GM12878 (cell line): ENCODE results near the gene MCM3. TPM values are rescaled to one million over a fixed set of nuclear protein-coding genes. Genes with fewer than 3 reads are reported as not detected.

Source experiments
- ATAC-seq: fragments of 200-7000 bp; cut with Tn5 transposase; 3 replicates; pipeline ENCODE4 v1.9.1; 2020; ENCODE audit warnings: mild to moderate bottlenecking, moderate library complexity
- Bru-seq: library from RNA; stranded (reverse); fragments of 400-500 nt; gene quantifications from one replicate; lab custom pipeline; 2021; lab: Mats Ljungman, UMichigan
- BruChase-seq, 2 experiments: library from RNA; stranded (reverse); fragments of 400-500 nt; gene quantifications; one replicate each; lab custom pipeline; 2021; lab: Mats Ljungman, UMichigan
- BruUV-seq: library from RNA; stranded (reverse); fragments of 400-500 nt; replicated peaks from 2 replicates; lab custom pipeline; 2021; lab: Mats Ljungman, UMichigan
- CTCF ChIA-PET: fragments of 300-600 bp; sonication (Branson Sonifier 250); formaldehyde crosslinking; extraction: SDS; loops from one replicate; lab custom pipeline; 2021; ENCODE audit warnings: inconsistent platforms; lab: Yijun Ruan, JAX
- POLR2A ChIA-PET: fragments of 350-600 bp; formaldehyde crosslinking; extraction: SDS; loops from one replicate; lab custom pipeline; 2021; ENCODE audit warnings: inconsistent platforms; lab: Charles Lee
- RAD21 ChIA-PET: fragments of 300-600 bp; sonication (Branson Sonifier 250); formaldehyde crosslinking; loops from one replicate; lab custom pipeline; 2023; ENCODE audit warnings: antibody characterized with exemption; ENCODE audit not compliant: unreplicated experiment; lab: Charles Lee
- SMC1A ChIA-PET: fragments of 300-600 bp; sonication (Branson Sonifier 250); formaldehyde crosslinking; loops from one replicate; lab custom pipeline; 2023; ENCODE audit not compliant: unreplicated experiment, uncharacterized antibody; lab: Charles Lee
- DNase-seq: peaks from one replicate; pipeline ENCODE4 v3.0.0-alpha.2; 2011; ENCODE audit warnings: low read depth, low spot score
- FAIRE-seq: peaks from 3 replicates; lab custom pipeline; 2011; peaks lifted over from hg19 to GRCh38; lab: Jason Lieb, UNC
- H2AFZ ChIP-seq: 2 replicates; pipeline ENCODE4 v1.6.0; 2011; ENCODE audit warnings: low read depth, low read length, control low read depth; ENCODE audit not compliant: control insufficient read depth
- H3K27ac ChIP-seq: 2 replicates; pipeline ENCODE4 v1.5.1; 2011; ENCODE audit warnings: control low read depth; ENCODE audit not compliant: control insufficient read depth, insufficient read depth
- H3K27me3 ChIP-seq, 2 experiments: replicated peaks in 1 of 2; 2 replicates each; pipeline versions ENCODE4 v1.6.0 to v1.6.1; 2011; ENCODE audit warnings: low read length in 1 of 2; ENCODE audit not compliant: control insufficient read depth in 2 of 2, insufficient read depth in 2 of 2
- H3K36me3 ChIP-seq, 2 experiments: 2 replicates each; pipeline ENCODE4 v1.5.1; 2011; ENCODE audit warnings: low read length in 1 of 2; ENCODE audit not compliant: control insufficient read depth in 2 of 2, insufficient read depth in 2 of 2
- H3K4me1 ChIP-seq: 2 replicates; pipeline ENCODE4 v1.6.1; 2011; ENCODE audit warnings: mild to moderate bottlenecking, low read length, moderate library complexity, mixed read lengths; ENCODE audit not compliant: control insufficient read depth, insufficient read depth
- H3K4me2 ChIP-seq: 2 replicates; pipeline ENCODE4 v1.6.0; 2011; ENCODE audit warnings: control low read depth; ENCODE audit not compliant: control insufficient read depth, insufficient read depth
- H3K4me3 ChIP-seq: fragments of 200-600 bp; sonication (generic); 2 replicates; pipeline ENCODE4 v1.5.1; 2016
- H3K79me2 ChIP-seq: 2 replicates; pipeline ENCODE4 v1.6.0; 2011; ENCODE audit warnings: low read length; ENCODE audit not compliant: control insufficient read depth, insufficient read depth
- H3K9ac ChIP-seq: 2 replicates; pipeline ENCODE4 v1.8.0; 2011; ENCODE audit warnings: low read length, control low read depth, mixed read lengths; ENCODE audit not compliant: control insufficient read depth, insufficient read depth
- H3K9me3 ChIP-seq: replicated peaks from 3 replicates; pipeline ENCODE4 v1.5.1; 2011; ENCODE audit warnings: mild to moderate bottlenecking, low read length; ENCODE audit not compliant: control insufficient read depth, insufficient read depth
- H4K20me1 ChIP-seq: 2 replicates; pipeline ENCODE4 v1.6.0; 2011; ENCODE audit not compliant: control insufficient read depth, insufficient read depth
- IKZF1 ChIP-seq: fragments of 450-650 bp; conservative IDR thresholded peaks from 2 replicates; pipeline ENCODE4 v1.6.1; 2017; ENCODE audit warnings: antibody characterized with exemption, mild to moderate bottlenecking
- KLF5 ChIP-seq: fragments of 450-650 bp; IDR thresholded peaks from 2 replicates; pipeline ENCODE4 v1.6.1; 2014; ENCODE audit warnings: mild to moderate bottlenecking; ENCODE audit not compliant: partially characterized antibody
- SMARCA5 ChIP-seq: fragments of 450-650 bp; IDR thresholded peaks from 2 replicates; pipeline ENCODE4 v1.6.1; 2017; ENCODE audit warnings: mild to moderate bottlenecking
- WGBS: methylation state at CpG from one replicate; pipeline ENCODE4 v1.1.6; 2016; ENCODE audit warnings: low lambda C conversion rate; ENCODE audit not compliant: insufficient replicate concordance, insufficient coverage; ENCODE audit errors: missing lambda C conversion rate; 5-methylcytosine and 5-hydroxymethylcytosine counted together
- in situ Hi-C: fragments of 300-500 bp; cut with MboI; formaldehyde crosslinking; loops from 9 replicates; pipeline ENCODE4 v1.14.3; 2018; ENCODE audit warnings: mixed read lengths
- intact Hi-C: fragments of 100-400 bp; cut with micrococcal nuclease; formaldehyde crosslinking; loops from one replicate; pipeline ENCODE4 v1.14.2; 2022; ENCODE audit not compliant: unreplicated experiment
- long read RNA-seq, 2 experiments: library from polyadenylated mRNA; unstranded; transcript quantifications; one replicate each; pipeline ENCODE4 v2.0.0, GENCODE V29; 2019 to 2020
- polyA minus RNA-seq, 3 experiments: library from RNA; depleted of rRNA, polyadenylated mRNA; stranded (reverse); fragments of >200 nt; gene quantifications; 2 replicates each; pipeline ENCODE4 v1.2.3, GENCODE V29; 2011
- polyA plus RNA-seq, 11 experiments: library from polyadenylated mRNA; depleted of rRNA in 4 of 11; unstranded in 6 of 11; stranded (reverse) in 5 of 11; fragments of >200 nt; fragmentation: Nextera tagmentation in 4 of 11; fragmentation: Illumina TruSeq in 1 of 11; extraction: Ambion mirVana in 4 of 11; extraction: Trizol in 1 of 11; gene quantifications; 1 replicate in 1 of 11; 2 replicates in 10 of 11; pipeline versions ENCODE4 v1.2.1 to v1.2.3, GENCODE V29; 2011 to 2016; ENCODE audit warnings: inconsistent platforms in 2 of 11, missing spikeins in 2 of 11, low read depth in 1 of 11
- total RNA-seq, 4 experiments: library from RNA; depleted of rRNA in 3 of 4; stranded (reverse); fragments of >200 nt in 3 of 4; fragmentation: Illumina TruSeq in 1 of 4; extraction: Trizol in 1 of 4; gene quantifications; 2 replicates each; pipeline versions ENCODE4 v1.2.1 to v1.2.3, GENCODE V29; 2013 to 2021
- TF ChIP-seq, protein P1 (sequence below): fragments of 450-650 bp; IDR thresholded peaks from 2 replicates; pipeline ENCODE4 v1.6.1; 2017; ENCODE audit warnings: mild to moderate bottlenecking, moderate library complexity
- TF ChIP-seq, protein P2 (sequence below): IDR thresholded peaks from 2 replicates; pipeline ENCODE4 v1.6.1; 2011; ENCODE audit warnings: low read depth, mild to moderate bottlenecking, low read length, moderate library complexity, borderline replicate concordance; ENCODE audit errors: extremely low read depth
- TF ChIP-seq, protein P3 (sequence below): fragments of 450-650 bp; IDR thresholded peaks from 2 replicates; pipeline ENCODE4 v1.6.1; 2017; ENCODE audit warnings: borderline replicate concordance
- TF ChIP-seq, protein P4 (sequence below): IDR thresholded peaks from 2 replicates; pipeline ENCODE4 v1.6.1; 2011; ENCODE audit warnings: mild to moderate bottlenecking, low read depth, low read length, moderate library complexity; ENCODE audit not compliant: insufficient replicate concordance

MCM3 gene
- 215 and 230 TPM in 2 replicates for total RNA-seq (2013; cell fraction: nucleolus; rRNA removed)
- 209 and 224 TPM in 2 replicates for total RNA-seq (2014; rRNA removed)
- total RNA-seq (2014; rRNA removed; fragmentation: Illumina TruSeq; extraction: Trizol), result 214 and 231 TPM in 2 replicates
- 185 and 191 TPM in 2 replicates for total RNA-seq (2021)
- 72.1 TPM for polyA plus RNA-seq (2011; ENCODE audit: low read depth)
- 208 and 265 TPM in 2 replicates for polyA plus RNA-seq (2011; rRNA removed)
- polyA plus RNA-seq (2011; cell fraction: cytosol; rRNA removed), result 235 and 264 TPM in 2 replicates
- polyA plus RNA-seq (2011; cell fraction: nucleus; rRNA removed), result 373 and 400 TPM in 2 replicates
- polyA plus RNA-seq (2012), result 83.8 and 87.9 TPM in 2 replicates
- polyA plus RNA-seq (2014; fragmentation: Illumina TruSeq; extraction: Trizol), result 232 TPM in 2 replicates
- polyA plus RNA-seq (2014; fragmentation: Nextera tagmentation; extraction: Ambion mirVana), result 10 to 100 TPM; 74.1 to 96.3 TPM
- polyA plus RNA-seq (2014; rRNA removed), result 195 and 202 TPM in 2 replicates
- polyA plus RNA-seq (2016; fragmentation: Nextera tagmentation; extraction: Ambion mirVana), result 100 to 1,000 TPM; 220 to 227 TPM
- 363 and 370 TPM in 2 replicates for polyA minus RNA-seq (2011; rRNA and poly(A)+ RNA removed)
- 110 and 126 TPM in 2 replicates for polyA minus RNA-seq (2011; cell fraction: cytosol; rRNA and poly(A)+ RNA removed)
- 182 and 265 TPM in 2 replicates for polyA minus RNA-seq (2011; cell fraction: nucleus; rRNA and poly(A)+ RNA removed)
- Bru-seq, nascent RNA, result percentile 91 among the genes with signal in this experiment
- percentile 92 among the genes with signal in this experiment for BruChase-seq, experiment 1, labeled RNA remaining after a 6-hour chase
- percentile 91 among the genes with signal in this experiment for BruChase-seq, experiment 2, labeled RNA remaining after a 2-hour chase
- long read RNA-seq, experiment 1, transcript MCM3-201 (17 exons, 3,083 nt), result major isoform, 194 of 263 reads
- long read RNA-seq, experiment 1, partial matches to known transcripts, result 31 of 263 reads
- long read RNA-seq, experiment 1, other reads (novel, unspliced or antisense), result 37 of 263 reads
- long read RNA-seq, experiment 2, transcript MCM3-201 (17 exons, 3,083 nt), result major isoform, 1,607 of 2,065 reads
- long read RNA-seq, experiment 2, transcript MCM3-202 (16 exons, 2,523 nt), result minor isoform, 10 of 2,065 reads
- long read RNA-seq, experiment 2, partial matches to known transcripts, result 245 of 2,065 reads
- long read RNA-seq, experiment 2, other reads (novel, unspliced or antisense), result 202 of 2,065 reads

DNA sequence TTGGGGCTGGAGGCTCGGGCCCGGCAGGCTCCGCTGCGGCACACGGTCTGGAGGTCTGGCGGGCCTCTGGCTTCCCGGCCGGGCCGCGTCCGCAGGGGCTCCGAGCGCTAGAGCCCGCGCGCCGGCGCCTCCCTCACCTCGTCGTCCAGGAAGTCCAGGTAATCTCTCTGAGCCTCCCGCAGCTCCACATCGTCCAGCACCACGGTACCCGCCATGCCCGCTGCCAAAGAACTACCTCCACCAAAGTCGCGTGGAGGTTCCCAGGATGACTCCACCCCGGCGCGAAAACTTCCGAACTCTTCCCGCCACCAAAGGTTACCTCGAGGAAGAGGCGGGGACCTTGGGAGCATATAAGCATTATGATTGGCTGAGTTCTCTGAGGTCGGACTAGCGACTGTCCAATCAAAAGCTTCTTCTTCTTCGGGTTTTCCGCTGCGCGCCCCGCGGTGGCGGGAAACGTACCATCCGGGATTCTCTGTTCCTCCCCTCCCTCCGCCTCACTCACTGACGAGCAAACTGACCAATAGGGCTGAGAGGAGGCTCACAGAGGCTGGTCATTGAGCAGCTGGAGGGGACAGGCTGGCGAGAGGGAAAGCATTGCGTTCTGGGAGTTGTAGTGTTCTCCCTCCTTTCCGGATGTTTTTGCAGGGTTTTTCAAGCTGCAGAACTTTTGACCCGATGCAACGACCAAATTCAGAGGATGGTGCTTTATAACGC lies at the start of gene MCM3:
Gene MCM3 (minus strand): TSS at position 283 of the 717 bp plus-strand sequence. CDS start 68 bp downstream, at position 215.
- POLR2A ChIA-PET, result interaction anchor here (0.6 to 5.5 kb wide), 20 partner anchors 9 to 1075 kb away, joined by 3 to 79 read pairs (median 5); partner anchors contain the start of genes EFHC1 and PAQR8
- peaks cover 8% of the 10 kb centered on the region; the same call in 1 of the 2 replicates for H3K4me1 ChIP-seq
- peak; percentile 88 for TF ChIP-seq IKZF1
- TF ChIP-seq, protein P1, sequence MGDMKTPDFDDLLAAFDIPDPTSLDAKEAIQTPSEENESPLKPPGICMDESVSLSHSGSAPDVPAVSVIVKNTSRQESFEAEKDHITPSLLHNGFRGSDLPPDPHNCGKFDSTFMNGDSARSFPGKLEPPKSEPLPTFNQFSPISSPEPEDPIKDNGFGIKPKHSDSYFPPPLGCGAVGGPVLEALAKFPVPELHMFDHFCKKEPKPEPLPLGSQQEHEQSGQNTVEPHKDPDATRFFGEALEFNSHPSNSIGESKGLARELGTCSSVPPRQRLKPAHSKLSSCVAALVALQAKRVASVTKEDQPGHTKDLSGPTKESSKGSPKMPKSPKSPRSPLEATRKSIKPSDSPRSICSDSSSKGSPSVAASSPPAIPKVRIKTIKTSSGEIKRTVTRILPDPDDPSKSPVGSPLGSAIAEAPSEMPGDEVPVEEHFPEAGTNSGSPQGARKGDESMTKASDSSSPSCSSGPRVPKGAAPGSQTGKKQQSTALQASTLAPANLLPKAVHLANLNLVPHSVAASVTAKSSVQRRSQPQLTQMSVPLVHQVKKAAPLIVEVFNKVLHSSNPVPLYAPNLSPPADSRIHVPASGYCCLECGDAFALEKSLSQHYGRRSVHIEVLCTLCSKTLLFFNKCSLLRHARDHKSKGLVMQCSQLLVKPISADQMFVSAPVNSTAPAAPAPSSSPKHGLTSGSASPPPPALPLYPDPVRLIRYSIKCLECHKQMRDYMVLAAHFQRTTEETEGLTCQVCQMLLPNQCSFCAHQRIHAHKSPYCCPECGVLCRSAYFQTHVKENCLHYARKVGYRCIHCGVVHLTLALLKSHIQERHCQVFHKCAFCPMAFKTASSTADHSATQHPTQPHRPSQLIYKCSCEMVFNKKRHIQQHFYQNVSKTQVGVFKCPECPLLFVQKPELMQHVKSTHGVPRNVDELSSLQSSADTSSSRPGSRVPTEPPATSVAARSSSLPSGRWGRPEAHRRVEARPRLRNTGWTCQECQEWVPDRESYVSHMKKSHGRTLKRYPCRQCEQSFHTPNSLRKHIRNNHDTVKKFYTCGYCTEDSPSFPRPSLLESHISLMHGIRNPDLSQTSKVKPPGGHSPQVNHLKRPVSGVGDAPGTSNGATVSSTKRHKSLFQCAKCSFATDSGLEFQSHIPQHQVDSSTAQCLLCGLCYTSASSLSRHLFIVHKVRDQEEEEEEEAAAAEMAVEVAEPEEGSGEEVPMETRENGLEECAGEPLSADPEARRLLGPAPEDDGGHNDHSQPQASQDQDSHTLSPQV, result no peak
- 0 out of 2 replicates have a peak, but pooled peaks have one; percentile 59 for TF ChIP-seq SMARCA5
- TF ChIP-seq KLF5, result peak; percentile 25
- TF ChIP-seq, protein P2, sequence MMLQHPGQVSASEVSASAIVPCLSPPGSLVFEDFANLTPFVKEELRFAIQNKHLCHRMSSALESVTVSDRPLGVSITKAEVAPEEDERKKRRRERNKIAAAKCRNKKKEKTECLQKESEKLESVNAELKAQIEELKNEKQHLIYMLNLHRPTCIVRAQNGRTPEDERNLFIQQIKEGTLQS, result no peak
- TF ChIP-seq, protein P3, sequence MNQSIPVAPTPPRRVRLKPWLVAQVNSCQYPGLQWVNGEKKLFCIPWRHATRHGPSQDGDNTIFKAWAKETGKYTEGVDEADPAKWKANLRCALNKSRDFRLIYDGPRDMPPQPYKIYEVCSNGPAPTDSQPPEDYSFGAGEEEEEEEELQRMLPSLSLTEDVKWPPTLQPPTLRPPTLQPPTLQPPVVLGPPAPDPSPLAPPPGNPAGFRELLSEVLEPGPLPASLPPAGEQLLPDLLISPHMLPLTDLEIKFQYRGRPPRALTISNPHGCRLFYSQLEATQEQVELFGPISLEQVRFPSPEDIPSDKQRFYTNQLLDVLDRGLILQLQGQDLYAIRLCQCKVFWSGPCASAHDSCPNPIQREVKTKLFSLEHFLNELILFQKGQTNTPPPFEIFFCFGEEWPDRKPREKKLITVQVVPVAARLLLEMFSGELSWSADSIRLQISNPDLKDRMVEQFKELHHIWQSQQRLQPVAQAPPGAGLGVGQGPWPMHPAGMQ, result no peak
- TF ChIP-seq, protein P4, sequence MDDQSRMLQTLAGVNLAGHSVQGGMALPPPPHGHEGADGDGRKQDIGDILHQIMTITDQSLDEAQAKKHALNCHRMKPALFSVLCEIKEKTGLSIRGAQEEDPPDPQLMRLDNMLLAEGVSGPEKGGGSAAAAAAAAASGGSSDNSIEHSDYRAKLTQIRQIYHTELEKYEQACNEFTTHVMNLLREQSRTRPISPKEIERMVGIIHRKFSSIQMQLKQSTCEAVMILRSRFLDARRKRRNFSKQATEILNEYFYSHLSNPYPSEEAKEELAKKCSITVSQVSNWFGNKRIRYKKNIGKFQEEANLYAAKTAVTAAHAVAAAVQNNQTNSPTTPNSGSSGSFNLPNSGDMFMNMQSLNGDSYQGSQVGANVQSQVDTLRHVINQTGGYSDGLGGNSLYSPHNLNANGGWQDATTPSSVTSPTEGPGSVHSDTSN, result peak; percentile 95

More for the DNA sequence above, at the start of gene MCM3:
- Histone ChIP-seq H3K36me3 (peaks cover 9 to 17% of the 10 kb centered on the region in 2 experiments), H3K27me3 (no peaks in the 10 kb centered on the region), H3K79me2 (peaks cover 47% of the 10 kb centered on the region), H3K4me2 (peak within 1 kb of the TSS; percentile 80), H4K20me1 (no peaks in the 10 kb centered on the region), H3K9ac (peak within 1 kb of the TSS; percentile 83), H3K4me3 (peak within 1 kb of the TSS; percentile 79), H2AFZ (peak within 1 kb of the TSS; percentile 92), H3K27ac (peak within 1 kb of the TSS; percentile 81), H3K9me3 (no peaks in the 10 kb centered on the region)
- no TSS peak for BruUV-seq
- ATAC-seq, result peak; percentile 96
- RAD21 ChIA-PET, result interaction anchor here (0.6 to 9.0 kb wide), 33 partner anchors 9 to 996 kb away, joined by 3 to 224 read pairs (median 6); partner anchors contain the start of genes EFHC1 and PAQR8
- CTCF ChIA-PET, result interaction anchor here (0.8 to 14.5 kb wide), 25 partner anchors 10 to 383 kb away, joined by 3 to 441 read pairs (median 18); partner anchors contain the start of genes EFHC1 and PAQR8
- in situ Hi-C loops (loop anchor here (10.0 kb wide), 1 partner anchor 290 kb away; the partner anchor contains the start of gene TRAM2), intact Hi-C loops (loop anchor here (1.0 to 10.0 kb wide), 7 partner anchors 22 to 710 kb away; partner anchors contain the start of genes GSTA4 and PAQR8)
- DNase-seq, result peak; percentile 100
- SMC1A ChIA-PET, result interaction anchor here (0.5 to 12.1 kb wide), 33 partner anchors 10 to 711 kb away, joined by 3 to 358 read pairs (median 7); partner anchors contain the start of genes EFHC1, GSTA4 and PAQR8
- FAIRE-seq, result peak; percentile 95
- under 1% methylated on average over 53 of the region's 53 CpGs for WGBS
